Measurements from ENCODE around the gene UFSP1.

Gene UFSP1

GRCh38 chr7:100902638-100903037, 13.1 kb upstream of the UFSP1 start:
- ATAC-seq (replicated peaks) (no peak), DNase-seq (no peak)
- H3K27me3 Mint-ChIP-seq: peaks cover 23 to 38% of the 10 kb centered on the region in 2 donors
- H3K4me3 Mint-ChIP-seq: no peak overlapping the region
- H3K9me3 Mint-ChIP-seq: no peaks in the 10 kb centered on the region
- H3K36me3 Mint-ChIP-seq: no peaks in the 10 kb centered on the region
- H3K27ac Mint-ChIP-seq: no peak overlapping the region
- H3K4me1 Mint-ChIP-seq: no peaks in the 10 kb centered on the region

GRCh38 chr7:100901921-100902332, 12.4 kb upstream of the UFSP1 start:
- ATAC-seq (replicated peaks) (no peak), DNase-seq (no peak)
- Mint-ChIP-seq H3K36me3 (no peaks in the 10 kb centered on the region), H3K9me3 (no peaks in the 10 kb centered on the region), H3K27ac (no peak overlapping the region), H3K27me3 (peaks cover 29 to 43% of the 10 kb centered on the region in 2 donors), H3K4me1 (no peaks in the 10 kb centered on the region), H3K4me3 (no peak overlapping the region)

- H3K4me3 Mint-ChIP-seq: no peak overlapping the region
- H3K4me1 Mint-ChIP-seq: peaks cover 6% of the 10 kb centered on the region in 2 donors
- peaks cover 0 to 5% of the 10 kb centered on the region in 2 donors for H3K36me3 Mint-ChIP-seq
- H3K9me3 Mint-ChIP-seq: no peaks in the 10 kb centered on the region
- H3K27me3 Mint-ChIP-seq: peaks cover 34 to 49% of the 10 kb centered on the region in 2 donors
- H3K27ac Mint-ChIP-seq: no peak overlapping the region
- DNase-seq (no peak), ATAC-seq (replicated peaks) (no peak)
These were observed 11.5 kb upstream of the UFSP1 start for GRCh38 chr7:100900978-100901377.

GRCh38 chr7:100899432-100899831, 9.9 kb upstream of the UFSP1 start:
- Mint-ChIP-seq H3K4me3 (no peak overlapping the region), H3K4me1 (peaks cover 9 to 14% of the 10 kb centered on the region in 2 donors), H3K36me3 (peaks cover 0 to 5% of the 10 kb centered on the region in 2 donors), H3K27ac (no peak overlapping the region), H3K9me3 (no peaks in the 10 kb centered on the region), H3K27me3 (peaks cover 41 to 58% of the 10 kb centered on the region in 2 donors)
- no peak for DNase-seq
- ATAC-seq (replicated peaks): no peak

GRCh38 chr7:100897772-100898454, 8.4 kb upstream of the UFSP1 start:
- peaks cover 0 to 5% of the 10 kb centered on the region in 2 donors for H3K36me3 Mint-ChIP-seq
- no peak overlapping the region for H3K27ac Mint-ChIP-seq
- peaks cover 49 to 67% of the 10 kb centered on the region in 2 donors for H3K27me3 Mint-ChIP-seq
- DNase-seq (no peak), ATAC-seq (replicated peaks) (no peak)
- H3K9me3 Mint-ChIP-seq: no peaks in the 10 kb centered on the region
- peaks cover 9 to 14% of the 10 kb centered on the region in 2 donors for H3K4me1 Mint-ChIP-seq
- no peak overlapping the region for H3K4me3 Mint-ChIP-seq

GRCh38 chr7:100896732-100897608, 7.5 kb upstream of the UFSP1 start:
- H3K36me3 Mint-ChIP-seq: peaks cover 0 to 5% of the 10 kb centered on the region in 2 donors
- peak; percentile 30 for DNase-seq
- peaks cover 12 to 14% of the 10 kb centered on the region in 2 donors for H3K4me1 Mint-ChIP-seq
- H3K27me3 Mint-ChIP-seq: peaks cover 53 to 69% of the 10 kb centered on the region in 2 donors
- no peak overlapping the region for H3K27ac Mint-ChIP-seq
- ATAC-seq (replicated peaks): peak; percentile 64 to 65
- H3K9me3 Mint-ChIP-seq: no peaks in the 10 kb centered on the region
- H3K4me3 Mint-ChIP-seq: peak overlapping the region; percentile 67 to 86

GRCh38 chr7:100895956-100896731, 6.6 kb upstream of the UFSP1 start:
- H3K9me3 Mint-ChIP-seq: no peaks in the 10 kb centered on the region
- H3K27ac Mint-ChIP-seq: peak overlapping the region; percentile 80
- peaks cover 0 to 5% of the 10 kb centered on the region in 2 donors for H3K36me3 Mint-ChIP-seq
- DNase-seq (no peak), ATAC-seq (replicated peaks) (peak; percentile 30 to 31)
- H3K4me3 Mint-ChIP-seq: peak overlapping the region; percentile 81 to 86
- H3K27me3 Mint-ChIP-seq: peaks cover 60 to 75% of the 10 kb centered on the region in 2 donors
- H3K4me1 Mint-ChIP-seq: peaks cover 15 to 19% of the 10 kb centered on the region in 2 donors

GRCh38 chr7:100895701-100895955, 6.1 kb upstream of the UFSP1 start, which contains the start of gene ACHE:
TSS of gene ACHE (minus strand) at chr7:100895888. CDS start at chr7:100894232, 1,656 bp downstream.
- Mint-ChIP-seq H3K4me1 (peaks cover 17 to 24% of the 10 kb centered on the region in 2 donors), H3K4me3 (peak within 1 kb of the TSS; percentile 81 to 86), H3K9me3 (no peaks in the 10 kb centered on the region), H3K27ac (peak within 1 kb of the TSS; percentile 80), H3K36me3 (peaks cover 0 to 6% of the 10 kb centered on the region in 2 donors), H3K27me3 (peaks cover 59 to 75% of the 10 kb centered on the region in 2 donors)
- DNase-seq (no peak), ATAC-seq (replicated peaks) (peak; percentile 24 to 30)

GRCh38 chr7:100894860-100895700, 5.6 kb upstream of the UFSP1 start:
- DNase-seq: peak; percentile 41
- Mint-ChIP-seq H3K9me3 (no peaks in the 10 kb centered on the region), H3K36me3 (peaks cover 0 to 6% of the 10 kb centered on the region in 2 donors)

GRCh38 chr7:100893910-100894721, 4.6 kb upstream of the UFSP1 start:
- ATAC-seq (replicated peaks) (no peak), DNase-seq (no peak)
- H3K4me1 Mint-ChIP-seq: peaks cover 23 to 32% of the 10 kb centered on the region in 2 donors
- H3K27ac Mint-ChIP-seq: peak overlapping the region; percentile 62
- H3K4me3 Mint-ChIP-seq: peak overlapping the region in 1 of 2 donors; percentile 67
- H3K27me3 Mint-ChIP-seq: peaks cover 54 to 69% of the 10 kb centered on the region in 2 donors
- H3K36me3 Mint-ChIP-seq: peaks cover 0 to 6% of the 10 kb centered on the region in 2 donors
- no peaks in the 10 kb centered on the region for H3K9me3 Mint-ChIP-seq

More at GRCh38 chr7:100894860-100895700, 5.6 kb upstream of the UFSP1 start:
- peak; percentile 9 to 24 for ATAC-seq (replicated peaks)
- Mint-ChIP-seq H3K4me3 (peak overlapping the region; percentile 71 to 74), H3K27ac (peak overlapping the region; percentile 14), H3K4me1 (peaks cover 22 to 30% of the 10 kb centered on the region in 2 donors), H3K27me3 (peaks cover 57 to 74% of the 10 kb centered on the region in 2 donors)

- Mint-ChIP-seq H3K27ac (peak overlapping the region; percentile 62), H3K36me3 (peaks cover 5 to 8% of the 10 kb centered on the region in 2 donors), H3K4me1 (peaks cover 25 to 36% of the 10 kb centered on the region in 2 donors), H3K27me3 (peaks cover 54 to 68% of the 10 kb centered on the region in 2 donors), H3K9me3 (no peaks in the 10 kb centered on the region), H3K4me3 (peak overlapping the region in 1 of 2 donors; percentile 21)
- DNase-seq (no peak), ATAC-seq (replicated peaks) (no peak)
These were observed 3.9 kb upstream of the UFSP1 start for GRCh38 chr7:100893318-100893895.
